Transverse colon (tissue), 4 donors: ENCODE data around the gene B4GAT1. TPM values are rescaled to one million over a fixed set of nuclear protein-coding genes. Genes with fewer than 3 reads are reported as not detected.
A peak's percentile ranks its signal among the peaks of the same experiment; 100 is the strongest.

ENCODE experiments used
- DNase-seq: peaks from one replicate; pipeline ENCODE4 v3.0.0-alpha.2; 2019
- H3K27ac ChIP-seq, 4 donors: fragments of 200-600 bp; sonication (generic); 2 replicates each; pipeline ENCODE4 v1.5.1; 2016 to 2018; ENCODE audit warnings: inconsistent platforms in 4 of 4
- H3K27me3 ChIP-seq: fragments of 200-600 bp; sonication (generic); 2 replicates; pipeline ENCODE4 v1.5.1; 2017; ENCODE audit warnings: inconsistent platforms
- H3K36me3 ChIP-seq, 4 donors: fragments of 200-600 bp; sonication (generic); 2 replicates each; pipeline ENCODE4 v1.5.1; 2017 to 2019; ENCODE audit warnings: inconsistent platforms in 4 of 4
- H3K4me1 ChIP-seq, 4 donors: fragments of 200-600 bp; sonication (generic); 2 replicates each; pipeline ENCODE4 v1.5.1; 2017 to 2020; ENCODE audit warnings: inconsistent platforms in 4 of 4
- H3K4me3 ChIP-seq, 4 donors: fragments of 200-600 bp; sonication (generic); 1 replicate in 1 of 4; 2 replicates in 3 of 4; pipeline versions ENCODE4 v1.5.1 to v1.6.1; 2017 to 2019; ENCODE audit warnings: inconsistent platforms in 4 of 4
- H3K9me3 ChIP-seq, 2 donors: fragments of 200-600 bp; sonication (generic); 2 replicates each; pipeline ENCODE4 v1.5.1; 2017 to 2019; ENCODE audit warnings: inconsistent platforms in 2 of 2
- EP300 ChIP-seq: sonication (generic); formaldehyde crosslinking; IDR thresholded peaks from one replicate; pipeline ENCODE4 v1.6.1; 2017; ENCODE audit warnings: antibody characterized with exemption, low read depth
- POLR2A ChIP-seq: fragments of 450-650 bp; IDR thresholded peaks from one replicate; pipeline ENCODE4 v1.6.1; 2016; ENCODE audit warnings: antibody characterized with exemption, mild to moderate bottlenecking, moderate library complexity
- POLR2AphosphoS5 ChIP-seq, 3 donors: sonication (generic); formaldehyde crosslinking; IDR thresholded peaks; one replicate each; pipeline ENCODE4 v1.6.1; 2016; ENCODE audit warnings: antibody characterized with exemption in 3 of 3
- WGBS, 2 donors: methylation state at CpG; one replicate each; pipeline ENCODE4 v1.1.5; 2018; ENCODE audit warnings: low coverage in 1 of 2; 5-methylcytosine and 5-hydroxymethylcytosine counted together
- in situ Hi-C, 4 donors: fragments of 200-750 bp; cut with MboI; loops; one replicate each; pipeline versions ENCODE4 v1.15.0 to v1.15.1; 2017; ENCODE audit warnings: low sequenced_read_pairs in 3 of 4, low pct_ligation_motif_present in 1 of 4, low pct_unique_long_range_greater_than_20kb in 1 of 4
- intact Hi-C: fragments of 100-400 bp; cut with DNase I; formaldehyde crosslinking; loops from one replicate; pipeline ENCODE4 v1.15.1; 2023; ENCODE audit warnings: low total_unique reads
- total RNA-seq, 4 donors: library from RNA; depleted of rRNA; stranded (reverse); fragments of >200 nt; gene quantifications; one replicate each; pipeline ENCODE4 v1.1.0, GENCODE V29; 2016
- TF ChIP-seq, protein P1 (sequence below), 5 experiments: fragments of 200-600 bp in 3 of 5; fragments of 450-650 bp in 2 of 5; sonication (generic) in 3 of 5; IDR thresholded peaks; 1 replicate in 2 of 5; 2 replicates in 3 of 5; pipeline ENCODE4 v1.5.1; 2016 to 2017; ENCODE audit warnings: antibody characterized with exemption in 5 of 5, inconsistent platforms in 3 of 5, mild to moderate bottlenecking in 2 of 5, moderate library complexity in 1 of 5

B4GAT1 gene
- total RNA-seq, 4 donors from 2014 or later, result 21.8 to 31.8 (median 23.6) TPM

DNA sequence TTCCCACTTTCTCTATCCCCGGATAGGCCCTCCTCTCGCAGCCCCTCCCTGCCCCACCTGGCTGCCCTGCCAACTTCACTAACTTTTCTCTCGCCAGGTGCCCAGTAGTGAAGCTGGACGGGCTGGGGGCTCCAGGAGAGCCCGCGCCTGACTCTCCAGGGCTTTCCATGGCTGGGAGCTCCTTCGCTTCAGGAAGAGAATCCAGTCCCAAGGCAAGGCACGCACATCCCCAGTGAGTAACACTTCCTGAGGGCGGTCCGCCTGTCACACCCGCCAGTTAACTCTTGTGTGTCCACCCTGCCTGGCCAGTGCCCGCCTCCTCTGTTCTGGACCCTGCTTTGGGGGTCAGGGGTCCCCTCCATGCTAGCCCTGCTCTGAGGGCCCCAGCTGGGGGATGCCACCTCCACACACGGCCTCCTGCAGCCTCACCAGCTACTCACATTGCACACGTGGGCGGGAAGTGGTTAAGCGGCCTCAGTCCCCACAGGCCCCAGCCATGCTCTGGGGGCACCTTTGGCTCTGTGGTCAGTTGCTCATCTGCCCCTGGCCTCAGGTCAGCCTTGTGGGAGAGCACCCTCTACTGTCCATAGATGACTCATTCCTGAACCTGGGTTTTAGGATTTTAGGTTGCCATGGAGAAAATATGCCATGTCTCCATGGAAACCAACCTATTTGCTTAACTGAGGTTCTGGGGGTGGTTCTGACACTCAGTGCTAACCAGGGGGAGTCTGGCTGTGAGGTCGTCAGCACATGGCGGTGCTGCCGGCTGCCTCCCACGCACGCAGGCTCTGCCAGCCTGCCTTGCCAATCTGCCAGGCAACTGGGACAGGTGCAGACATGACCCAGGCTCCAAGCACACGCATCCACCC is 11.0 kb downstream of the B4GAT1 start, which contains the start of gene RIN1:
RIN1 (minus strand) TSS at position 201 of the 869 bp plus-strand sequence; CDS start at position 169, 32 bp downstream.
- TF ChIP-seq EP300, result no peak
- TF ChIP-seq POLR2AphosphoS5 (IDR thresholded peaks at IDR 0.05), result peak; percentile 59 to 76 (median 71)
- TF ChIP-seq, protein P1, sequence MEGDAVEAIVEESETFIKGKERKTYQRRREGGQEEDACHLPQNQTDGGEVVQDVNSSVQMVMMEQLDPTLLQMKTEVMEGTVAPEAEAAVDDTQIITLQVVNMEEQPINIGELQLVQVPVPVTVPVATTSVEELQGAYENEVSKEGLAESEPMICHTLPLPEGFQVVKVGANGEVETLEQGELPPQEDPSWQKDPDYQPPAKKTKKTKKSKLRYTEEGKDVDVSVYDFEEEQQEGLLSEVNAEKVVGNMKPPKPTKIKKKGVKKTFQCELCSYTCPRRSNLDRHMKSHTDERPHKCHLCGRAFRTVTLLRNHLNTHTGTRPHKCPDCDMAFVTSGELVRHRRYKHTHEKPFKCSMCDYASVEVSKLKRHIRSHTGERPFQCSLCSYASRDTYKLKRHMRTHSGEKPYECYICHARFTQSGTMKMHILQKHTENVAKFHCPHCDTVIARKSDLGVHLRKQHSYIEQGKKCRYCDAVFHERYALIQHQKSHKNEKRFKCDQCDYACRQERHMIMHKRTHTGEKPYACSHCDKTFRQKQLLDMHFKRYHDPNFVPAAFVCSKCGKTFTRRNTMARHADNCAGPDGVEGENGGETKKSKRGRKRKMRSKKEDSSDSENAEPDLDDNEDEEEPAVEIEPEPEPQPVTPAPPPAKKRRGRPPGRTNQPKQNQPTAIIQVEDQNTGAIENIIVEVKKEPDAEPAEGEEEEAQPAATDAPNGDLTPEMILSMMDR (IDR thresholded peaks at IDR 0.05), result peak in 3 of 5 experiments; percentile 19 to 24 (median 24)
- peak; percentile 59 for TF ChIP-seq POLR2A
- in situ Hi-C loops (no loop called here), intact Hi-C loops (no loop called here)
- H3K27me3 ChIP-seq, result no peaks in the 10 kb centered on the region
- peaks cover 0 to 11% (median 4%) of the 10 kb centered on the region in 4 donors for H3K36me3 ChIP-seq
- WGBS, 2 donors, result 13% methylated on average over 21 of the region's 22 CpGs; no CpG with 5 or more reads in 1 of the 2 donors
- peaks cover 12 to 26% (median 21%) of the 10 kb centered on the region in 4 donors for H3K4me1 ChIP-seq
- peak; percentile 71 for DNase-seq
- H3K27ac ChIP-seq, result peak within 1 kb of the TSS; percentile 76 to 82 (median 78)
- no peaks in the 10 kb centered on the region for H3K9me3 ChIP-seq
- peak within 1 kb of the TSS; percentile 40 to 65 (median 58) for H3K4me3 ChIP-seq

GRCh38 chr11:66335531-66336233 is 11.7 kb downstream of the B4GAT1 start:
- 15% methylated on average over 32 of the region's 35 CpGs; no CpG with 5 or more reads in 1 of the 2 donors for WGBS, 2 donors
- Histone ChIP-seq H3K4me3 (peak overlapping the region; percentile 40 to 65 (median 58)), H3K36me3 (peaks cover 0 to 5% (median under 1%) of the 10 kb centered on the region in 4 donors), H3K27me3 (no peaks in the 10 kb centered on the region), H3K9me3 (no peaks in the 10 kb centered on the region), H3K4me1 (peaks cover 12 to 26% (median 21%) of the 10 kb centered on the region in 4 donors), H3K27ac (peak overlapping the region; percentile 76 to 82 (median 78))
- DNase-seq, result no peak
- TF ChIP-seq EP300 (no peak), POLR2A (no peak), POLR2AphosphoS5 (IDR thresholded peaks at IDR 0.05) (no peak)
- TF ChIP-seq, protein P1 (IDR thresholded peaks at IDR 0.05), result no peak
- in situ Hi-C loops, result no loop called here
- intact Hi-C loops, result no loop called here

DNA sequence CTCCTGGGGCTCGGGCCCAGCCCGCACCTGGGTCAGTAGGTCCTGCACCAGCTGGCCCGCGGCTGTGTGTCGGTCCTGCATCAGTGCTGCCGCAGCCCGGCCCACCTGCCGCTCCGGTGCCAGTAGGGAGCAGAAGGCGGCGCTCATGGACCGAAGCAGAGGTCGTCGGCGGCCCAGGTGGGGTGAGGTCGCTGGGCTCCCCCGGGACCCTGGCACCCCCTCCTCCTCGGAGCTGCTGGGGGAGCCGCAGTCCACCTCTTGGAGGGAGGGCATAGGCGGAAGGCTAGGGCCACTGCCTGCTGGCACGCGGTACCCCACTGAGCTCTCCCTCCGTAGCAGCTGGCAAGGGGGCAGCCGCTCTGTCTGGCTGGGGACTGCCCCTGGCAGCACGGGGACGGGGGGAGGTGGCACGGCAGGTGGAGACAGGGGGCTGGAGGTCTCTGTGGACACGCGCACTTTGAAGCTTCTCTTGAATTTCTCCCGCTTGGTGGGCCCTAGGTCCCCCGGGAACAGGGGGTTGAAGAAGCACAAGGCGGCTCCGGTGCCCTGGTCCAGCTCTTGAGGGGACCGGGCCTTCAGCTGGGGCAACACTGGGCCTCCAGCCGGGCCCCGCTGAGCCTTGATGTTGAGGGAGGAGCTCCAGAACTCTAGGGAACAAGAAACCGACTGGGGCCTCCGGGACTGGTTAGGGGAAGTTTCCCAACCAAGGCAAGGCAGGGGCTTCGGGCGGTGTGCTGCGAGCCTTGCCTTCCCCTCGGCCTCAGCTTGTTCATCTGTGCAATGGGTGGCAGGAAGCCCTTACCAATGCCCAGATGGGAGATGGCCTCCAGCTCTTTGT is 12.6 kb downstream of the B4GAT1 start:
- in situ Hi-C loops, result no loop called here
- 85% methylated on average over 34 of the region's 42 CpGs; no CpG with 5 or more reads in 1 of the 2 donors for WGBS, 2 donors
- DNase-seq, result no peak

DNA sequence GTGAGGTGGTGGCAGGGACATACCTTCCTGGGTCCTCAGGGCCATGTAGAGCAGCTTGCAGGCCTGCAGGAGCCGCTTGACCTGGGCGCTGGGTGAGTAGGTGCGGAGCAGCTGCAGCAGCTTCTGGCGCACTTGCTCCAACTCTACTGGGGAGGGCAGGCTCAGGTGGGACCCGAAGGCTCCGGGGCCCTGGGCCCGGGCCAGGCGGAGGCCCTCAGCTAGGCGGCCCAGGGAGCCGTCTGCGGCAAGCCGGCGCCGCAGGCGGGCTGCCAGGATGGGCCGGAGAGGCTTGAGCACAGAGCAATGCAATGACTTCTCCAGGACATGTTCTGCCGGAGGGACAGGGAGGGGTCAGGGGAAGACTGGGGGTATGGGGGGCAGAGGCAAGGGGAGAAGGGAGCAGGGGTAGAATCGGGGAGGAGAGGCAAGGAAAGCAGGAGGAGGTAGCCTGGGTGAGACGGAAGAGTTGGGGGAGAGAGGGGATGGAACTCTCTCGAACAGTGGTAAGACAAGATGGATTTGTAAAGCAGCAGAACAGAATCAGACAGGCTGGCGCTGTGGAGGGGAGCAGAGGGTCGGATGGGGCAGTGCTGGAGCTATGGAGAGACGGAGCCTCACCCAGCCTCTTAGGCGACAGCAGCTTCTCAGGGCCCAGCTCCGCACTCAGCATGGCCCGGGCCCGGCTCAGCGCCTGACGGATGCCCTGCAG is 13.4 kb downstream of the B4GAT1 start:
- Histone ChIP-seq H3K4me3 (no peak overlapping the region), H3K4me1 (peaks cover 12 to 26% (median 21%) of the 10 kb centered on the region in 4 donors), H3K9me3 (no peaks in the 10 kb centered on the region), H3K27me3 (no peaks in the 10 kb centered on the region), H3K27ac (no peak overlapping the region), H3K36me3 (no peaks in the 10 kb centered on the region)
- 90% methylated on average over 29 of the region's 29 CpGs; no CpG with 5 or more reads in 1 of the 2 donors for WGBS, 2 donors
- no peak for DNase-seq
- in situ Hi-C loops (no loop called here), intact Hi-C loops (no loop called here)
- TF ChIP-seq POLR2AphosphoS5 (IDR thresholded peaks at IDR 0.05), result no peak
- TF ChIP-seq POLR2A, result no peak
- no peak for TF ChIP-seq EP300
- TF ChIP-seq, protein P1 (IDR thresholded peaks at IDR 0.05), result no peak

More for the DNA sequence above, 12.6 kb downstream of the B4GAT1 start:
- Histone ChIP-seq H3K27me3 (no peaks in the 10 kb centered on the region), H3K27ac (no peak overlapping the region), H3K36me3 (no peaks in the 10 kb centered on the region), H3K9me3 (no peaks in the 10 kb centered on the region), H3K4me1 (peaks cover 12 to 26% (median 21%) of the 10 kb centered on the region in 4 donors), H3K4me3 (peak overlapping the region in 1 of 4 donors; percentile 65)
- TF ChIP-seq EP300 (no peak), POLR2AphosphoS5 (IDR thresholded peaks at IDR 0.05) (no peak)
- intact Hi-C loops, result no loop called here
